DMS53 treated with DMSO at 0.1 percent for 48 hours (cell line): ENCODE measurements around the gene PNKP.

Source experiments
- DNase-seq: peaks from one replicate; lab custom pipeline; 2025; ENCODE audit not compliant: unreplicated experiment; lab: John Stamatoyannopoulos, UW

PNKP gene

GRCh38 chr19:49876422-49877019 lies 9.1 kb upstream of the PNKP start:
- peak; percentile 88 for DNase-seq

- no peak for DNase-seq
These were observed 8.6 kb upstream of the PNKP start for GRCh38 chr19:49875857-49876421.

- DNase-seq: no peak
These were observed 7.8 kb upstream of the PNKP start for GRCh38 chr19:49875177-49875576.

GRCh38 chr19:49874503-49875157 lies 7.3 kb upstream of the PNKP start:
- no peak for DNase-seq

- no peak for DNase-seq
These were observed 6.5 kb upstream of the PNKP start for GRCh38 chr19:49873834-49874233.

- no peak for DNase-seq
These were observed 5.7 kb upstream of the PNKP start for GRCh38 chr19:49873129-49873521.

- no peak for DNase-seq
These were observed 5.1 kb upstream of the PNKP start for GRCh38 chr19:49872245-49873128.

GRCh38 chr19:49871349-49871985 lies 4.1 kb upstream of the PNKP start:
- DNase-seq: no peak

GRCh38 chr19:49870309-49870901 lies 3.0 kb upstream of the PNKP start:
- no peak for DNase-seq

- peak; percentile 97 for DNase-seq
These were observed 2.3 kb upstream of the PNKP start for GRCh38 chr19:49869484-49870308.

GRCh38 chr19:49869009-49869483 lies 1.7 kb upstream of the PNKP start:
- DNase-seq: no peak

- no peak for DNase-seq
These were observed 2.5 kb downstream of the PNKP start for GRCh38 chr19:49864890-49865289.

GRCh38 chr19:49863935-49864320 lies 3.4 kb downstream of the PNKP start:
- no peak for DNase-seq

GRCh38 chr19:49863254-49863934 lies 4.0 kb downstream of the PNKP start:
- DNase-seq: no peak

- no peak for DNase-seq
These were observed 4.8 kb downstream of the PNKP start for GRCh38 chr19:49862391-49863253.

GRCh38 chr19:49861541-49862378 lies 5.6 kb downstream of the PNKP start:
- DNase-seq: no peak

GRCh38 chr19:49861107-49861506 lies 6.3 kb downstream of the PNKP start:
- DNase-seq: no peak
